Heart left ventricle (tissue), 16 donors: Measurements from ENCODE around the gene SERPINA6. TPM values are rescaled to one million over a fixed set of nuclear protein-coding genes. Genes with fewer than 3 reads are reported as not detected.
"Not testable (repeated sequence)": the region's sequence is repeated elsewhere in the genome, so short reads cannot be mapped to it uniquely, and the experiment has no call there.

Experiments used
- ATAC-seq, 4 donors: fragments of 200-7000 bp; cut with Tn5 transposase; one replicate each; pipeline ENCODE4 v1.9.1; 2020 to 2022; ENCODE audit warnings: moderate library complexity in 4 of 4, mild to moderate bottlenecking in 3 of 4, moderate number of reproducible peaks in 1 of 4
- DNase-seq, 5 donors: peaks; one replicate each; pipeline ENCODE4 v3.0.0-alpha.2; 2020
- H3K27ac ChIP-seq, 12 donors: fragments of 200-600 bp; sonication (generic) in 4 of 12; one replicate each; pipeline versions ENCODE4 v1.5.0 to v1.8.0; 2016 to 2022; ENCODE audit warnings: mild to moderate bottlenecking in 2 of 12
- H3K27me3 ChIP-seq, 9 donors: fragments of 200-600 bp; sonication (generic) in 2 of 9; one replicate each; pipeline versions ENCODE4 v1.5.1 to v1.8.0; 2016 to 2022; ENCODE audit warnings: mild to moderate bottlenecking in 3 of 9
- H3K36me3 ChIP-seq, 9 donors: fragments of 200-600 bp; sonication (generic) in 2 of 9; one replicate each; pipeline versions ENCODE4 v1.5.0 to v1.8.0; 2018 to 2022; ENCODE audit warnings: mild to moderate bottlenecking in 2 of 9
- H3K4me1 ChIP-seq, 12 donors: fragments of 200-600 bp; sonication (generic) in 4 of 12; one replicate each; pipeline versions ENCODE4 v1.5.0 to v1.8.0; 2016 to 2022; ENCODE audit warnings: mild to moderate bottlenecking in 3 of 12
- H3K4me3 ChIP-seq, 12 donors: fragments of 200-600 bp; sonication (generic) in 4 of 12; one replicate each; pipeline versions ENCODE4 v1.5.0 to v1.8.0; 2017 to 2022; ENCODE audit warnings: mild to moderate bottlenecking in 9 of 12, moderate library complexity in 4 of 12
- H3K9me3 ChIP-seq, 12 donors: fragments of 200-600 bp; sonication (generic) in 4 of 12; one replicate each; pipeline versions ENCODE4 v1.5.0 to v1.8.0; 2016 to 2022; ENCODE audit warnings: mild to moderate bottlenecking in 1 of 12
- POLR2A ChIP-seq, 2 donors: fragments of 450-650 bp; IDR thresholded peaks; one replicate each; pipeline ENCODE4 v1.6.1; 2017; ENCODE audit warnings: antibody characterized with exemption in 2 of 2, mild to moderate bottlenecking in 2 of 2, moderate library complexity in 2 of 2
- WGBS, 4 donors: extraction: QIAGEN DNeasy Blood & Tissue Kit in 2 of 4; methylation state at CpG; one replicate each; pipeline versions ENCODE4 v1.1.5 to v1.1.7; 2013 to 2018; 5-methylcytosine and 5-hydroxymethylcytosine counted together
- intact Hi-C, 10 donors: fragments of 100-400 bp; cut with DNase I; formaldehyde crosslinking; loops; one replicate each; pipeline versions ENCODE4 v1.11.1 to v1.14.2; 2022
- polyA plus RNA-seq, 2 donors: library from polyadenylated mRNA; stranded (reverse); fragments of 200-250 nt; gene quantifications; one replicate each; pipeline ENCODE4 v1.2.3, GENCODE V29; 2013
- total RNA-seq, 9 donors: library from RNA; depleted of rRNA in 2 of 9; stranded (reverse); fragments of >200 nt in 2 of 9; fragmentation: NEBNext Ultra II Directional in 3 of 9; extraction: Animal tissue kit (Norgen Biotek cat#: 25700) in 3 of 9; gene quantifications; one replicate each; pipeline versions ENCODE4 v1.1.0 to v1.2.4, GENCODE V29; 2016 to 2023
- TF ChIP-seq, protein P1 (sequence below), 12 donors: fragments of 200-600 bp; sonication (generic) in 4 of 12; IDR thresholded peaks; one replicate each; pipeline versions ENCODE4 v1.5.0 to v1.8.0; 2018 to 2022; ENCODE audit warnings: antibody characterized with exemption in 12 of 12, mild to moderate bottlenecking in 5 of 12
- donor health status: ischemic (EF 13 %, LVEDD 7.1; RV severe dilation, severe dysfunction).
- donor health status: healthy with polysubstance abuse.
- donor health status: DM: no; HTN: yes; CAD: no.
- donor health status: DM: no; HTN: no; CAD: no.
- donor health status: ischemic (EF 25% LVEDD 6.9; RV normal size, moderate dysfunction).
- donor health status: ischemic (EF 25% LVEDD 5.7; RV mildly dilated, moderate dysfunction).
- donor health status: healthy.
- donor health status: DM: yes; HTN: yes; CAD: no.
- donor health status: ischemic (EF 35%, LVEDD 5.7; RV mildly dilated, moderate dysfunction).
- donor health status: nonischemic (EF 11% LVEDD 7.7; RV severe dilation, severe dysfunction).
- donor health status: DM: yes; HTN: yes; CAD: no.
- donor health status: PGD.
- donor health status: ischemic (EF 29% LVEDD 5.4; RV normal size, mild dysfunction).
- donor health status: nonischemic (EF 23%, LVEDD 6.1; RV moderate dilation, normal function).

SERPINA6 gene
- total and polyA plus RNA-seq, 11 donors, result not detected

DNA sequence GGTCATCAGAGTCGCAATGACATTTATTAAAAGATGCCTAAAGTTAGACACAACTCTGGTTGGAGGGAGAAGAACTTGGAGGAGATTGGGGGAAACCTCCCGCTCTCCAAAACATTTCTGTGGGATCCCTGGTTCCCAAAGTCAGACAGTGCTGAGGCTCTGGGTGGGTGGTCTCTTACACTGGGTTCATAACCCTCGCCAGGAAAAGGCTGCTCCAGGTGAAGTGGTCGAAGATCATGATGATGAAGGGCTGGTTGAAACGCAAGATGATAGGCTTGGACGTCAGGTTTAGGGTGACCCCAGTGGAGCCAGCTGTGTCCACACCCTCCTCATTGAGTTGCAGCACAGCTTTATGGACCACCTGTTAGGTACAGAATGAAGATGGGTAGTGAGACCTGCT, 18.9 kb downstream of the SERPINA6 start:
- WGBS, 4 donors, result 84 to 90% (median 86%) methylated on average over 6 of the region's 6 CpGs
- Histone ChIP-seq H3K36me3 (no peaks in the 10 kb centered on the region), H3K27me3 (peaks cover 0 to 11% (median 0%) of the 10 kb centered on the region in 9 donors), H3K27ac (no peak overlapping the region), H3K4me1 (no peaks in the 10 kb centered on the region), H3K4me3 (no peak overlapping the region), H3K9me3 (peaks cover 0 to 20% (median 6%) of the 10 kb centered on the region in 12 donors)
- TF ChIP-seq POLR2A (IDR thresholded peaks at IDR 0.05), result no peak
- TF ChIP-seq, protein P1, sequence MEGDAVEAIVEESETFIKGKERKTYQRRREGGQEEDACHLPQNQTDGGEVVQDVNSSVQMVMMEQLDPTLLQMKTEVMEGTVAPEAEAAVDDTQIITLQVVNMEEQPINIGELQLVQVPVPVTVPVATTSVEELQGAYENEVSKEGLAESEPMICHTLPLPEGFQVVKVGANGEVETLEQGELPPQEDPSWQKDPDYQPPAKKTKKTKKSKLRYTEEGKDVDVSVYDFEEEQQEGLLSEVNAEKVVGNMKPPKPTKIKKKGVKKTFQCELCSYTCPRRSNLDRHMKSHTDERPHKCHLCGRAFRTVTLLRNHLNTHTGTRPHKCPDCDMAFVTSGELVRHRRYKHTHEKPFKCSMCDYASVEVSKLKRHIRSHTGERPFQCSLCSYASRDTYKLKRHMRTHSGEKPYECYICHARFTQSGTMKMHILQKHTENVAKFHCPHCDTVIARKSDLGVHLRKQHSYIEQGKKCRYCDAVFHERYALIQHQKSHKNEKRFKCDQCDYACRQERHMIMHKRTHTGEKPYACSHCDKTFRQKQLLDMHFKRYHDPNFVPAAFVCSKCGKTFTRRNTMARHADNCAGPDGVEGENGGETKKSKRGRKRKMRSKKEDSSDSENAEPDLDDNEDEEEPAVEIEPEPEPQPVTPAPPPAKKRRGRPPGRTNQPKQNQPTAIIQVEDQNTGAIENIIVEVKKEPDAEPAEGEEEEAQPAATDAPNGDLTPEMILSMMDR (IDR thresholded peaks at IDR 0.05), result no peak
- DNase-seq (no peak), ATAC-seq (no peak)
- intact Hi-C loops, result no loop called here

DNA sequence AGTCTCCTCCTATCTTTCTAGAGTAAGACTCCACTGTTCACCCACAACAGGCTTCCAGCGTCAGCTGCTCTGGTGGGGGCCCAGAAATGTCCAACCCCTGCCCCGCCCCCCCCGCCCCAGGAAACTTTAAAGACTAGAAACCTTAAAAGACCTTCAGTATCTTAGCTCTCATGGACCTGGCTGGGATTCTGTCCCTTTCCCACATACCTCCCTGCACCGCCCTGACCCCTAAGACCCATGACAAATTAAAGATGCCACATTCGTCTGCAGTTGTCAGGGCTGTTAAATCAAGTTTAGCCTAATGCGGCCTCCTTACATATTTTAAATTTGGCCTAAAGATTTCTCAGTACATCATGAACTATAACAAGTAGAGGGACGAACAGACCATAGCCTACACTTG, 20.0 kb downstream of the SERPINA6 start:
- ATAC-seq (no peak), DNase-seq (no peak)
- Histone ChIP-seq H3K27me3 (peaks cover 0 to 11% (median 0%) of the 10 kb centered on the region in 9 donors), H3K4me1 (no peaks in the 10 kb centered on the region), H3K4me3 (no peak overlapping the region), H3K27ac (no peak overlapping the region), H3K9me3 (peaks cover 0 to 16% (median 6%) of the 10 kb centered on the region in 12 donors), H3K36me3 (no peaks in the 10 kb centered on the region)
- TF ChIP-seq, protein P1 (IDR thresholded peaks at IDR 0.05), result no peak
- WGBS, 4 donors, result 79 to 83% (median 81%) methylated on average over 7 of the region's 7 CpGs
- intact Hi-C loops, result no loop called here

DNA sequence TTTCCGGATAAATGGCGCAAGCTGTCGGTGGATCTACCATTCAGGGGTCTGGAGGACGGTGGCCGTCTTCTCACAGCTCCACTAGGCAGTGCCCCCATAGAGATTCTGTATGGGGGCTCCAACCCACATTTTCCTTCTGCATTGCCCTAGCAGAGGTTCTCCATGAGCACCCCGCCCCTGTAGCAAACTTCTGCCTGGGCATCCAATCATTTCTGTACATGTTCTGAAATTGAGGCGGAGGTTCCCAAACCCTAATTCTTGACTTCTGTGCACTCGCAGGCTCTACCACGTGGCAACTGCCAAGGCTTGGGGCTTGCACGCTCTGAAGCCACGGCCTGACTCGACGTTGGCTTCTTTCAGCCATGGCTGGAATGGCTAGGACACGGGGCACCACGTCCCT, 25.0 kb downstream of the SERPINA6 start:
- no peak for DNase-seq
- TF ChIP-seq, protein P1 (IDR thresholded peaks at IDR 0.05), result no peak
- no peak for TF ChIP-seq POLR2A (IDR thresholded peaks at IDR 0.05)
- no peak overlapping the region for H3K27ac ChIP-seq
- H3K9me3 ChIP-seq, result peaks cover 0 to 6% (median 0%) of the 10 kb centered on the region in 12 donors
- intact Hi-C loops, result no loop called here
- H3K4me3 ChIP-seq, result no peak overlapping the region
- H3K4me1 ChIP-seq, result no peaks in the 10 kb centered on the region
- H3K36me3 ChIP-seq, result no peaks in the 10 kb centered on the region
- H3K27me3 ChIP-seq, result peaks cover 0 to 2% (median 0%) of the 10 kb centered on the region in 9 donors
- WGBS, 4 donors, result 83 to 94% (median 90%) methylated on average over 10 to 15 of the region's 15 CpGs
- no peak for ATAC-seq

DNA sequence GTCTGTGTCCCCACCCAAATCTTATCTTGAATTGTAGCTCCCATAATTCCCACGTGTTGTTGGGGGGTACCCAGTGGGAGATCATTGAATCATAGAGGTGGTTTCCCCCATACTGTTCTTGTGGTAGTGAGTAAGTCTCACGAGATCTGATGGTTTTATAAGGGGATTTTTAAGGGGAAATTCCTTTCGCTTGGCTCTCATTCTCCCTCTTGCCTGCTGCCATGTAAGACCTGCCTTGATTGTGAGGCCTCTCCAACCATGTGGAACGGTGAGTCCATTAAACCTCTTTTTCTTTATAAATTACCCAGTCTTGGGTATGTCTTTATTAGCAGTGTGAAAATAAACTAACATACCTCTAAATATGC, 27.0 kb downstream of the SERPINA6 start:
- WGBS, 4 donors, result 52 to 65% (median 61%) methylated on average over 4 of the region's 4 CpGs
- H3K4me1 ChIP-seq, H3K27ac ChIP-seq, intact Hi-C loops, ATAC-seq, H3K4me3 ChIP-seq, H3K27me3 ChIP-seq, H3K36me3 ChIP-seq, DNase-seq, H3K9me3 ChIP-seq: not testable (repeated sequence)
